NCI-H2196 treated with DMSO at 0.1 percent for 48 hours (cell line): Measurements from ENCODE around the gene HGD.
"Not testable (repeated sequence)": the region's sequence is repeated elsewhere in the genome, so short reads cannot be mapped to it uniquely, and the experiment has no call there.

Source experiments
- DNase-seq: peaks from one replicate; lab custom pipeline; 2025; ENCODE audit not compliant: unreplicated experiment; lab: John Stamatoyannopoulos, UW

Gene HGD

GRCh38 chr3:120640231-120640630, 41.8 kb downstream of the HGD start:
- no peak for DNase-seq

- DNase-seq, result not testable (repeated sequence)
Observed at GRCh38 chr3:120638820-120639219, 43.2 kb downstream of the HGD start.

- no peak for DNase-seq
Observed at GRCh38 chr3:120637851-120638559, 44.0 kb downstream of the HGD start.

GRCh38 chr3:120636795-120637401, 45.1 kb downstream of the HGD start:
- no peak for DNase-seq

- no peak for DNase-seq
Observed at GRCh38 chr3:120634539-120634938, 47.5 kb downstream of the HGD start.

- no peak for DNase-seq
Observed at GRCh38 chr3:120625159-120625586, 56.9 kb downstream of the HGD start.

- no peak for DNase-seq
Observed at GRCh38 chr3:120623727-120624093, 58.3 kb downstream of the HGD start.

GRCh38 chr3:120622870-120623726, 58.9 kb downstream of the HGD start:
- DNase-seq, result no peak

GRCh38 chr3:120622457-120622856, 59.6 kb downstream of the HGD start:
- no peak for DNase-seq

- DNase-seq, result not testable (repeated sequence)
Observed at GRCh38 chr3:120616745-120617144, 65.3 kb downstream of the HGD start.

- no peak for DNase-seq
Observed at GRCh38 chr3:120615847-120616609, 66.0 kb downstream of the HGD start.

- no peak for DNase-seq
Observed at GRCh38 chr3:120614765-120615164, 67.3 kb downstream of the HGD start.

- DNase-seq, result no peak
Observed at GRCh38 chr3:120608506-120608905, 73.5 kb downstream of the HGD start.

- DNase-seq, result no peak
Observed at GRCh38 chr3:120604784-120605183, 77.3 kb downstream of the HGD start.

GRCh38 chr3:120604382-120604781, 77.7 kb downstream of the HGD start:
- DNase-seq, result no peak

GRCh38 chr3:120602682-120603081, 79.4 kb downstream of the HGD start:
- no peak for DNase-seq

GRCh38 chr3:120601554-120601953, 80.5 kb downstream of the HGD start:
- no peak for DNase-seq

GRCh38 chr3:120599211-120599610, 82.8 kb downstream of the HGD start:
- DNase-seq, result no peak

GRCh38 chr3:120597445-120598049, 84.5 kb downstream of the HGD start:
- DNase-seq, result no peak

GRCh38 chr3:120596853-120597223, 85.2 kb downstream of the HGD start:
- DNase-seq, result no peak
